ENCODE data around the gene DDX1. TPM values are rescaled to one million over a fixed set of nuclear protein-coding genes. Genes with fewer than 3 reads are reported as not detected.

DDX1 gene
- total RNA-seq, 1 experiment from 2014 or later, result 62.6 TPM

DNA sequence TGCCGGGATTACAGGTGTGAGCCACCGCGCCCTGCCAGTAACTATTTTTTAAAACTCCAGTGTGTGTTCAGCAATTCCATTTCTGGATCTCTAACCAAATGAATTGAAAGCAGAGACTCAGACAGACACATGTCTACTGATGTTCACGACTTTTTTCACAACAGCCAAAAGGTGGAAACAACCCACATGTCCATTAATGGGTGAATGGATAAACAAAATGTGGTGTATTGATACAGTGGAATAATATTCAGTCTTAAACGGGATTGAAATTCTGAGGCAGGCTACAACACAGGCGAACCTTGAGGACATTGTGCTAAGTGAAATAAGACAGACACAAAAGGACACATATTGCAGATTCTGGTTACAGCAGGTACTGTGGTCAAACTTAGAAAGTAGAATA is 55.0 kb downstream of the DDX1 start:
- no peak overlapping the region for H3K27ac ChIP-seq (ENCODE audit: low read length)
- POLR2A ChIA-PET (ENCODE audit: unreplicated experiment), result no interaction called here
- ATAC-seq (no peak), DNase-seq (no peak)
- peaks cover 23% of the 10 kb centered on the region for H3K27me3 ChIP-seq (ENCODE audit: low read length)
- no TSS peak for BruUV-seq (replicated peaks)
- no peaks in the 10 kb centered on the region for H3K79me2 ChIP-seq (ENCODE audit: low read length)
- H3K9me2 ChIP-seq (replicated peaks; ENCODE audit: low read length), result no peaks in the 10 kb centered on the region
- H3K4me3 ChIP-seq (ENCODE audit: low read length), result no peak overlapping the region
- no peak overlapping the region for H3K4me2 ChIP-seq (ENCODE audit: low read length)
- TF ChIP-seq EZH2phosphoT487 (IDR thresholded peaks at IDR 0.05; ENCODE audit: borderline replicate concordance, low read length), result no peak
- TF ChIP-seq, protein P1, sequence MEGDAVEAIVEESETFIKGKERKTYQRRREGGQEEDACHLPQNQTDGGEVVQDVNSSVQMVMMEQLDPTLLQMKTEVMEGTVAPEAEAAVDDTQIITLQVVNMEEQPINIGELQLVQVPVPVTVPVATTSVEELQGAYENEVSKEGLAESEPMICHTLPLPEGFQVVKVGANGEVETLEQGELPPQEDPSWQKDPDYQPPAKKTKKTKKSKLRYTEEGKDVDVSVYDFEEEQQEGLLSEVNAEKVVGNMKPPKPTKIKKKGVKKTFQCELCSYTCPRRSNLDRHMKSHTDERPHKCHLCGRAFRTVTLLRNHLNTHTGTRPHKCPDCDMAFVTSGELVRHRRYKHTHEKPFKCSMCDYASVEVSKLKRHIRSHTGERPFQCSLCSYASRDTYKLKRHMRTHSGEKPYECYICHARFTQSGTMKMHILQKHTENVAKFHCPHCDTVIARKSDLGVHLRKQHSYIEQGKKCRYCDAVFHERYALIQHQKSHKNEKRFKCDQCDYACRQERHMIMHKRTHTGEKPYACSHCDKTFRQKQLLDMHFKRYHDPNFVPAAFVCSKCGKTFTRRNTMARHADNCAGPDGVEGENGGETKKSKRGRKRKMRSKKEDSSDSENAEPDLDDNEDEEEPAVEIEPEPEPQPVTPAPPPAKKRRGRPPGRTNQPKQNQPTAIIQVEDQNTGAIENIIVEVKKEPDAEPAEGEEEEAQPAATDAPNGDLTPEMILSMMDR (conservative IDR thresholded peaks at IDR 0.05; ENCODE audit: low read depth, low read length), result no peak
- TF ChIP-seq EZH2 (IDR thresholded peaks at IDR 0.05; ENCODE audit: low read length, unreplicated experiment), result no peak
- no peaks in the 10 kb centered on the region for H3F3A ChIP-seq (ENCODE audit: low read length, unreplicated experiment)
- H3K9ac ChIP-seq (ENCODE audit: low read length), result no peak overlapping the region
- H4K20me1 ChIP-seq (ENCODE audit: low read length), result no peaks in the 10 kb centered on the region
- no peak overlapping the region for H2AFZ ChIP-seq (ENCODE audit: low read length)
- no peaks in the 10 kb centered on the region for H3K4me1 ChIP-seq (ENCODE audit: insufficient read depth, low read length)
- CTCF ChIA-PET, result no interaction called here
- intact Hi-C loops (cut with micrococcal nuclease), result no loop called here
- no peaks in the 10 kb centered on the region for H3K36me3 ChIP-seq (ENCODE audit: low read depth, low read length)
- no peaks in the 10 kb centered on the region for H3K9me3 ChIP-seq (ENCODE audit: low read length)

DNA sequence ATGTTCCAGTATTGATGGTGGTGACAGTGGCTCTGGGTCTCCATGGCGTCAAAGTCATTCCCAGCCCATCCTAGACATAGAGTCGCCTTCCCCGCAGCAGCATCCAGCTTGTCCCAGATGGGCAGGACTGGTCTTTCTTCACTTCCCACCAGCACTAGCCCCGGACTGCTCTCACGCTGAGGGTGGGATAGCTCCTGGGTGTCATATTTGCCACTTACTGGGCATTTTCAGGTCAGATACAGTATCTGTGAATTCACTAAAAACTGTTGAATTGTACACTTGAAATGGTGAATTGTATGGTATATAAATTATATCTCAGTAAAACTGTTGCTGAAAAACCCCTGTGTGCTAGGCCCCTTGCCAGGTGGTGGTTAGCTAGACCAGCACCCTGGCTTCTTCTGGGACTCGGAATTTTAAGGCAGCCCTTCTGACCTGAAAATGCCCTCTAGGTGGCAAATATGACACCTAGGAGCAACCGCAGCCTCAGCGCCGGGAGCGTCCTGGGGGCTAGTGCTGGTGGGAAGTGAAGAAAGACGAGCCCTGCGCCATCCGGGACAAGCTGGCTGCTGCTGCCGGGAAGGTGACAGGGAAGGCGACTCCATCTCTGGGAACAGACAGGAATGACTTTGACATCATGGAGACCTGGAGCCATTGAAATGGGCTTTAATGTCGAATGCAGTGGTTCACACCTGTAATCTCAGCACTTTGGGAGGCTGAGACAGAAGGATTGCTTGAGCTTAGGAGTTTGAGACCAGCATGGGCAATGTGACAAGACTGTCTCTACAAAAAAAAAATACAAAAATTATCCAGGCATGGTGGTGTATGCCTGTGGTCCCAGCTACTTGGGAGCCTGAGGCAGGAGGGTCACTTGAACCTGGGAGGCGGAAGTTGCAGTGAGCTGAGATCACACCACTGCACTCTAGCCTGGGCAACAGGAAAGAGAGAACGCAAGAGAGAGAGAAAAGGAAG is 56.2 kb downstream of the DDX1 start:
- Histone ChIP-seq H3K9me3 (ENCODE audit: low read length) (no peaks in the 10 kb centered on the region), H3K9ac (ENCODE audit: low read length) (no peak overlapping the region), H3K9me2 (replicated peaks; ENCODE audit: low read length) (no peaks in the 10 kb centered on the region), H2AFZ (ENCODE audit: low read length) (no peak overlapping the region), H3K36me3 (ENCODE audit: low read depth, low read length) (no peaks in the 10 kb centered on the region), H3K4me2 (ENCODE audit: low read length) (no peak overlapping the region), H3K79me2 (ENCODE audit: low read length) (no peaks in the 10 kb centered on the region), H3K27ac (ENCODE audit: low read length) (no peak overlapping the region), H3F3A (ENCODE audit: low read length, unreplicated experiment) (no peaks in the 10 kb centered on the region), H3K4me3 (ENCODE audit: low read length) (no peak overlapping the region), H3K4me1 (ENCODE audit: insufficient read depth, low read length) (no peaks in the 10 kb centered on the region), H3K27me3 (ENCODE audit: low read length) (peaks cover 33% of the 10 kb centered on the region), H4K20me1 (ENCODE audit: low read length) (no peaks in the 10 kb centered on the region)
- ATAC-seq (no peak), DNase-seq (no peak)
- CTCF ChIA-PET, result no interaction called here
- intact Hi-C loops (cut with micrococcal nuclease), result no loop called here
- BruUV-seq (replicated peaks), result no TSS peak
- POLR2A ChIA-PET (ENCODE audit: unreplicated experiment), result no interaction called here
- TF ChIP-seq EZH2 (IDR thresholded peaks at IDR 0.05; ENCODE audit: low read length, unreplicated experiment) (no peak), EZH2phosphoT487 (IDR thresholded peaks at IDR 0.05; ENCODE audit: borderline replicate concordance, low read length) (no peak)
- TF ChIP-seq, protein P1 (conservative IDR thresholded peaks at IDR 0.05; ENCODE audit: low read depth, low read length), result no peak
